ENCODE results near the gene ADGRV1. TPM values are rescaled to one million over a fixed set of nuclear protein-coding genes. Genes with fewer than 3 reads are reported as not detected.
A peak's percentile ranks its signal among the peaks of the same experiment; 100 is the strongest.

ADGRV1 gene
- total RNA-seq, 1 donor from 2014 or later, result 0.69 TPM

- no peak for TF ChIP-seq CTCF (conservative IDR thresholded peaks at IDR 0.05; ENCODE audit: low read depth, low read length)
- no peak for DNase-seq (ENCODE audit: low read depth)
- H3K4me3 ChIP-seq (ENCODE audit: low read depth, low read length), result no peak overlapping the region
Observed at GRCh38 chr5:91135475-91136248, 577.1 kb downstream of the ADGRV1 start.

- no peak overlapping the region for H3K4me3 ChIP-seq (ENCODE audit: low read depth, low read length)
- TF ChIP-seq CTCF (conservative IDR thresholded peaks at IDR 0.05; ENCODE audit: low read depth, low read length), result peak; percentile 39
- peak; percentile 91 for DNase-seq (ENCODE audit: low read depth)
Observed at GRCh38 chr5:91136271-91136670, 577.7 kb downstream of the ADGRV1 start.

GRCh38 chr5:91137647-91138046 lies 579.0 kb downstream of the ADGRV1 start:
- no peak overlapping the region for H3K4me3 ChIP-seq (ENCODE audit: low read depth, low read length)
- no peak for DNase-seq (ENCODE audit: low read depth)
- TF ChIP-seq CTCF (conservative IDR thresholded peaks at IDR 0.05; ENCODE audit: low read depth, low read length), result no peak

- H3K4me3 ChIP-seq (ENCODE audit: low read depth, low read length), result no peak overlapping the region
- TF ChIP-seq CTCF (conservative IDR thresholded peaks at IDR 0.05; ENCODE audit: low read depth, low read length), result no peak
Observed at GRCh38 chr5:91139572-91140200, 581.1 kb downstream of the ADGRV1 start.

GRCh38 chr5:91140657-91141056 lies 582.1 kb downstream of the ADGRV1 start:
- no peak for TF ChIP-seq CTCF (conservative IDR thresholded peaks at IDR 0.05; ENCODE audit: low read depth, low read length)
- no peak for DNase-seq (ENCODE audit: low read depth)

More at GRCh38 chr5:91139572-91140200, 581.1 kb downstream of the ADGRV1 start:
- no peak for DNase-seq (ENCODE audit: low read depth)

GRCh38 chr5:91141642-91142041 lies 583.0 kb downstream of the ADGRV1 start:
- TF ChIP-seq CTCF (conservative IDR thresholded peaks at IDR 0.05; ENCODE audit: low read depth, low read length), result no peak
- DNase-seq (ENCODE audit: low read depth), result no peak
- H3K4me3 ChIP-seq (ENCODE audit: low read depth, low read length), result no peak overlapping the region

More at GRCh38 chr5:91140657-91141056, 582.1 kb downstream of the ADGRV1 start:
- no peak overlapping the region for H3K4me3 ChIP-seq (ENCODE audit: low read depth, low read length)
